Measurements from ENCODE around the gene MRPL2.
"Not testable (repeated sequence)": the region's sequence is repeated elsewhere in the genome, so short reads cannot be mapped to it uniquely, and the experiment has no call there.

The MRPL2 gene

DNA sequence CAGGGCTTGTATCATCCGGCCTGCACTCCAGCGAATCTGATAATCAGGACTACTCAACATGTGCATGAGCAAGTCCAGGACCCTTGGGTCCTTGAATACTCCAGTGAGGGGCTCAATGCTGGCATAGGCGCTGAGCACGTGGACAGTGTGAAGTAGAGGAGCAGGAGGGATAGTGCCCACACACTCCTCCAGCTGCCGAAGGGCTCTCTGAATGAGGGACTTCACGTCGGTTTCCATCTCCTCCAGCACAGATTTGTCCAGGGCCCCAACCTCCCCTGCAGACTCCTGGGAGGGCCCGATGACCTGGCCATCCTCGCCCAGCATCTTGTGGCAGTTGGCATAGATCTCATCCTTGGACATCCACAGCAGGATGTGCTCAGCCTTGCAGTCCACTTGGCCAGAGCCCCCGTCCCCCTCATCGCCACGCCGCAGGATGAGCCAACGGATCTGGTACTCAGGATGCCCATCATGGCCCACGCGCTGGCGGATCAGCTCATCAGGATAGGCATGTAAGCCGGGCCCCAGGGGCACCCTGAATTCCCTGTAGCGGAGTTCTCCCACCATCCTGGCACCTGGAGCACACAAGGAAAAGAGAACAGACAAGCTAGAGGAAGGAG is 6.9 kb downstream of the MRPL2 start:
- DNase-seq = no peak

- DNase-seq = no peak
These were observed 8.3 kb downstream of the MRPL2 start for GRCh38 chr6:43050981-43051380.

DNA sequence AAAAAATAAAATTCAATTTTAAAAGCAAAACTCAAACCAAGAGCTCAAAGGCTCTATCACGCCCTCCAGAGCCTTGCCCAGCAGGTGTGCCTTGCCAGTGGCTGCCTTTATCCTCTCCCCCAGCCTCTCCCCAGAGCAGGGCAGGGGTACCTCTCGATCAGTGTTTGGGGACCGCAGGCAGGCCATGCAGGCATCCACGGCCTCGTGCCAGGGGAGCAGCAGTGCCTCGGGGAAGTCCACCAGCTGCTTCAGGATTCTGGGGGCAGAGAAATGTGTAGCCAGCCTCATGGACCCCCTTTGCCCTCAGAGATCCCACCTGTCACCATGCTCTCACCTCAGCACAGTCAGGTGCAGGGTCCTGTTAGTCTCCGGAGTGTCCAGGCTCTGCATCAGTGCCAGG is 11.2 kb downstream of the MRPL2 start:
- DNase-seq = no peak

DNA sequence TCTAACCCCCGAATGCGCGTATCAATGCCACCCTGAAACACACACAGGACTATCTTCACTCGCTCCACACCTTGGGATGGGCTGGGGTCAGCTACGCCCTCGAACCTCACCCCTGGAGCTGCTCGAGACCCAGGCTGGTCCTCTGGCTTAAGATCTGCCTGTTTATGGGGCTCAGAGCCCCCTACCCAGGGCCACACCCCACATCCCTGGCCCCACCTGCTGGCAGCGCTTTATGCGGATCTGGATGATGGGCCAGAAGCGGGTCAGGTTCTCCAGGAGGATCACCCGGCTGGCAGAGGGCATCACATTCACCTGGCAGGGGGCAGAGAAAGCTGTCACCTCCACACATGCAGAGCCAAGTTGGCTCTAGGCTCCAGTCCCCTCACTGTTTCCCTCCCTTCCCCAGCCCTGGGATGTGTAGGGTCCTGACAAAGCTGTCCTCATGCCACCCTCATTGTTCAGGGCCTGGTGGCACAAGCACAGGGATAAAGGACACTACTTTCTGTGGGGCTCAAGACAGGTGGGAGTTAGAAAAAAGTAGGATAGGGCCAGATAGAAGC is 13.8 kb downstream of the MRPL2 start:
- DNase-seq = no peak

GRCh38 chr6:43043310-43043709 is 15.9 kb downstream of the MRPL2 start:
- DNase-seq = no peak

DNA sequence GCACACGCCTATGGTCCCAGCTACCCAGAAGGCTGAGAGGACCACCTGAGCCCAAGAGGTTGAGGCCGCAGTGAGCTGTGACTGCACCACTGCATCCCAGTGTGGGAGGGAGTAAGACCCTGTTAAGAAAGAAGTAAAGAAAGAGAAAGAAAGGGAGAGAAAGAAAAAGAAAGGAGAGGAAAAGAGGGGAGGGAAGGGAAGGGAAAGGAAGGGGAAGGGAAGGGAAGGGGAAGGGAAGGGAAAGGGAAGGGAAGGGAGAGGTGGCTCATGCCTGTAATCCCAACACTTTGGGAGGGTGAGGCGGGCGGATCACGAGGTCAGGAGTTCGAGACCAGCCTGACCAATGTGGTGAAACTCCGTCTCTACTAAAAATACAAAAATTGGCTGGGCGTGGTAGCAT is 17.8 kb downstream of the MRPL2 start:
- not testable (repeated sequence) for DNase-seq

GRCh38 chr6:43040542-43041257 is 18.5 kb downstream of the MRPL2 start:
- no peak for DNase-seq

GRCh38 chr6:43038727-43039126 is 20.5 kb downstream of the MRPL2 start:
- DNase-seq = no peak

DNA sequence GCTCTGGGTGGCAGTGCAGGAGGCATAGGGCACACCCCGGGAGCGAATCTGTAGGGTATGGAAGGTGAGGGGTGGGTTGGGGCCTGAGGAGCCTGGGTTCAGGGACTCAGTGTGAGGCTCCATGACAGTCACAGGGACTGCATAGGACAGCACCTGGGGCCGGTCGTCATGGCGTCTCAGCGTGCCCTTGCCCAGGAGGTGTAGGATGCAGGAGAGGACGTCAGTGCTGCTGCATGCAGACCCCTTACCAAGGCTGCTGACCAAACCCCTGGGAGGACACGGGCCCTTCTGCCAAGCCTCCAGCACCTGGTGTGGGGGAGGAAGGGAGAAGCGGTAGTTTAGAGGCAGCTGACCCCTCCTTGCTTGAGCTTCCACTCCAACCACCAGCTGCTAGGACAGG is 21.5 kb downstream of the MRPL2 start:
- DNase-seq = no peak

DNA sequence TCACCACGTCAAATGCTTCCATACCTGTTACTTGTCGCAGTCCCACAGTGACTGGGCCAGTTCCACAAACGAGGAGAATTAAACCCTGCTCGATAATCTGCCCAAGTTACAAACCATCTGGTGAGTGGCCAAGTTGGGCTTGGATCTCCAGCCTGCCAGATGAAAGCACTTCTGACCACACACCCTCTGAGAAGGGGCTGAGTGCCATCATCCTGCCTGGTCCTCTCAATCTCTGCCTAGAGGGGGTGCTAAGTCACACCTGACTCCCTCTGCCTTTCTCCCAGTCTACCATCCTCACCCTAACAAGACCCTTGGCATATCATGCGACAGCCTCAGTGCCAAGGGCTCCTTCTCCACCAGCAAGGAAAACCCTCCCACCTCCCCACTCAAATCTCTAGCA is 22.0 kb downstream of the MRPL2 start:
- DNase-seq = no peak

GRCh38 chr6:43036712-43037111 is 22.5 kb downstream of the MRPL2 start:
- no peak for DNase-seq

- no peak for DNase-seq
These were observed 23.6 kb downstream of the MRPL2 start for GRCh38 chr6:43035495-43036194.

DNA sequence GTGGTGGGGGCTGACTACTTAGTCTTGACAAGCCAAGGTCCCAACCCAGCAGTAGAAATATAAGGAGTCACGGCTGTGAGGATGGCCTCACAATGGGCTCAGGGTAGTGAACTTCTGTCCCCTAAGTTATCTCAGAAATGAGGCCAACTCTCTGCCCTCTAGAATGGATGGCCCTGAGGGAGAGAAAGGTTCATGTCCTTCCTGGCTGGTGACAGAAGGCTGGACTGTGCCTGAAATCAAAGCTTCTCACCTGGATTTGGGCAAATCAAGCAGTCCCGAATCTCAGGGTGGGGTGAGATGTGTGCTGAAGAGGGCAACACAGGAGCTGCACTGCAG is 25.1 kb downstream of the MRPL2 start:
- DNase-seq = no peak

GRCh38 chr6:43033496-43034189 is 25.6 kb downstream of the MRPL2 start:
- DNase-seq = no peak

GRCh38 chr6:43032326-43032725 is 26.9 kb downstream of the MRPL2 start:
- no peak for DNase-seq

- no peak for DNase-seq
These were observed 30.1 kb downstream of the MRPL2 start for GRCh38 chr6:43029120-43029519.

- DNase-seq = no peak
These were observed 32.9 kb downstream of the MRPL2 start for GRCh38 chr6:43026365-43026764.

- DNase-seq = no peak
These were observed 34.8 kb downstream of the MRPL2 start for GRCh38 chr6:43024436-43024835.

DNA sequence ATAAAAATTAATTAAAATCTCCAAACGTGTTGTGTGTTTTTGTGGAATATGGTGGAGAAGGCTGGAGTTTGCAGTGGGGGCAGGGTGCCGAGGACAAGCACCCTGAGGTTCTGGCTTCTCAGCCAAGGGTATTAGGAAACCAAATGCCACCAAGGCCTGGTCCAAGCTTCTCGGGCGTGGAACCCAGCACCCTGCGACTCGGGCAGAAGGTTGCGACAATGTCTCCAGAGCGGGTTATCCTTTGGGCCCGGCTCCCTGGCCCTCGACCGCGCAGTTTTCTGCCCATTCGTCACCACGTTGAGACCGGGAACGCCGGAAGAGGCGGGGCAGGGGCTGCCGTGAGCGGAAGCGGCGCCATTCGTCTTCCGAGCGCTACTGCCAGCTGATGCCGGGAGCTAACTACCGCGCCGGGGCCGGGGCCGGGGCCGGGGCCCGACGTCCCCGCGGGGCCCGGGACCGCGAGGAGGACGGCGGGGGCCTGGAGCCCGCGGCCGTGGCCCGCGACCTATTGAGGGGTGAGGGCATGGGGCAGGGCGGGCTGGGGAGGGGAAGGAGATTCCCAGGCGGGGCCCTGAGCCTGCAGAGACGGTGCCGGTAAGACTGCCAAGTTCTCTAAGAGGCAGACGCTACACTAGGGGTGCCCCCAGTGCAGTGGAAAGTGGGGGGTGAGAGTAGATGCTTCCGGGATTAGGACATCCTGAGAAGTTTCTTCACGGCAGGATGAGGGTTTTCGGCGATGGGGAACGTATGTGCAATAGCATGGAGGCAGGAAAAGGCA is 37.8 kb downstream of the MRPL2 start, which contains the start of gene RRP36:
TSS of gene RRP36 (plus strand) at position 354 of the 778 bp plus-strand sequence. CDS start at position 386, 32 bp downstream.
- peak; percentile 76 for DNase-seq

DNA sequence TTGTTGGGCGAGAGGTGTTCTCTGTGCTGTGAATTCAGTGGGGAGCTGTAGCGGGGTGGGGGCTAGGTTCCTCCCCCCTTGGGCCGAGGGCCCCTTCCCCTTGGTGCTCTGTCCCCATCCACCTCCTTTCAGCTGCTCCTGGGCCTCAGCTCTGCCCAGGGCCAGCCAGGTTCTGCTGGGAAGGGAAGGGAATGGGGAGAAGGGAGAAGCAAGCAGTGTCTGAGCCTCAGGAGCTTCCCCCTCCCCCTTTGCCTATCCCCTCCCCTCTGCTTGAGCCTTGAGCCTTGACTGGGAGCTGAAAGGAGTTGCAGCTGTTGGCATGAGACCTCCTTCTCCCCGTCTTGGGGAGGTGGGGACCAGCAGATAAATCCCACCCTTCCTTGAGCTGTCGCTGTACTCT is 38.4 kb downstream of the MRPL2 start:
- no peak for DNase-seq

DNA sequence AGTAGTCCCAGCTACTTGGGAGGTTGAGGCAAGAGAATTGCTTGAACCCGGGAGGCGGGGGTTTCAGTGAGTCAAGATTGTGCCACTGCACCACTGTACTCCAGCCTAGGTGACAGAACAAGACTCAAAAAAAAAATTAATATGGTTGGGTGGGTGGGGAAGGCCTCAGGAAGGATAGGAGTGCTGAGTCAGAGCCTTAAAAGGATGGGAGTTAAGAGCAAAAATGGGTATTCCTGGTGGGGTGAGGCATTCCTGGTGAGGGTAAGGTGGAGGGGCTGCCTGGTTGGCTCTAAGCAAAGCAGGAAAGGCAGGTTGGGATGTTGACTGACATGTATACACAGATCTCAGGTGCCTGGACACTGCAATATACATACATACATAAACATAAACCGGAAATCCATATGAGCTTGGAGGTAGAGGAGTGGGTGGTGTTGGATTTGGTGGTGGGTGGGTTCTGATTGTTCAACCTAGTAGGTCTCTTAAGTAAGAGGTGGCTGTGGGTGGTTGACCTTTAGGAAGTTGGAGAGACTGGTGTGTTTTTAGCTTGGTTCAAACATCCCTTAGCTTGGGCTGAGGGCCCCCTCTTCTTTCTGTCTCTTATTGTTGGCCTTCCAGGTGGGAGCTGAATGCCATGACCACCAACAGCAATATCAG is 39.1 kb downstream of the MRPL2 start:
- DNase-seq = no peak

DNA sequence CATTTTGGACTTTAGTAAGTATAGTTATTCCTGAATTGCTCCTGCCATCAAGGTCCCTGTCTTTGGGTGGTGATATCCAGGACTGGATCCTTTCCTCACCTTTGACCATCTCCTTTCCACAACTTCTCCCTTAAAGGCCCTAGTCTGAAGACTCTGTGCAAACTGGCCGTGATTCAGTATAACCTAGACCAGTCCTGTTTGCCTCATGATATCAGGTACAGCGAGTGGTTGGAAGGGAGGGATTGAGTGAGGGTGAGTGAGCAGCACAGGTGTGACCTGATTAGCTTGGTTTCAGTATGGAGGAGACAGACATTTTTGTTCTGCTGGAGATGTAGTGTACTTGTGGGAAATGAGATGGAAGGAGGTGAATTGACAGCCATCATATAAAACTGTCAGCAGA is 40.1 kb downstream of the MRPL2 start:
- DNase-seq = no peak

Data from stimulated activated CD4-positive, alpha-beta T cell treated with anti-CD3 and anti-CD28 coated beads, Interleukin-12 subunit alpha, Interleukin-12 subunit beta, amount 100 ng/mL, for 4 hours (primary cell).